HL-60/S4 treated with retinoic acid at 250 ng/mL for 4 days and 3 days (cell line): Measurements from ENCODE around the gene PFN4.
"Not testable (repeated sequence)": the region's sequence is repeated elsewhere in the genome, so short reads cannot be mapped to it uniquely, and the experiment has no call there.

Experiments used
- in situ Hi-C: fragments of 300-500 bp; cut with MboI; formaldehyde crosslinking; loops from 2 replicates; pipeline ENCODE4 v1.7.0; 2022; ENCODE audit warnings: low sequenced_read_pairs

Gene PFN4

DNA sequence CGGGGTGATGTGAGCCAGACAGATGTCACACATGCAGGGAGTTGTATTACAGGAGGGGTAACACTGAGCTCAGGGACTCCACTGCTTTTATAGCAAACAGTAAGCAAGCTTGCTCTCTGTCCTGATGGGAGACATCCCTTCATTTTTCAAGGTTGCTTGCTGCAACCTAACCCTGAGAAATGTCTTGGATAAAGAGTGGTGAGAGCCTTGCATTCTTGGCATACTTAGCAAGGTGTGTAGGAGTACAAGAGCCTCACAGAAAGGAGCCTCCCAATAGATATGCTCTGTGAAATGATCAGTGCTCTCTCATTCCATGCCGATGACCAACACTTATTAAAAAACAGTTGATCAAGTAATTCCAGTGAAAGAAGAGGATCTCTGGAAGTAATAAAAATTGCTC lies 8.1 kb downstream of the PFN4 start:
- in situ Hi-C loops: no loop called here

DNA sequence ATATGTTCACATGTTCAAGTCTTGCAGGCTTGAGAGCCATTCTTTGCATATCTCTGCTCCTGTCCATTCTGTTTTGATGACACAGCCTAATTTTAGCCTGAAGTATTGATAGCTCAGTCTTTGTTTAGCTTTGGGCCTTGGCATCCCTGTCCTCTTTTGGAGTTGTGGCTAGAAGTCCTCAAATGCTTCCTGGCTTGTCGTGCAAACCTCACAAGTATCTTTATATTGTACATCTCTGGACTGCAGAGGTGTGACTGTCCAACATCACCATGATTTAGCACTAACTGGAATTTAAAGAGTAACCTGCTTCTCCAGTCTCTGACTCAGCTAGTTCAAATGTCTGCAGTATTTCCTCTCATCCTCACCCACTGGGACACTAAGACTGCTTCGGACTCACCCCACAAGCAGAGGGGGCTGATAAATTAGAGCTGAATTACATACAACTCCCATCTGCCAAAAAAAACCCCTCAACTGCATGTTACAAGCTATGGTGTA lies 11.7 kb downstream of the PFN4 start:
- in situ Hi-C loops: no loop called here

DNA sequence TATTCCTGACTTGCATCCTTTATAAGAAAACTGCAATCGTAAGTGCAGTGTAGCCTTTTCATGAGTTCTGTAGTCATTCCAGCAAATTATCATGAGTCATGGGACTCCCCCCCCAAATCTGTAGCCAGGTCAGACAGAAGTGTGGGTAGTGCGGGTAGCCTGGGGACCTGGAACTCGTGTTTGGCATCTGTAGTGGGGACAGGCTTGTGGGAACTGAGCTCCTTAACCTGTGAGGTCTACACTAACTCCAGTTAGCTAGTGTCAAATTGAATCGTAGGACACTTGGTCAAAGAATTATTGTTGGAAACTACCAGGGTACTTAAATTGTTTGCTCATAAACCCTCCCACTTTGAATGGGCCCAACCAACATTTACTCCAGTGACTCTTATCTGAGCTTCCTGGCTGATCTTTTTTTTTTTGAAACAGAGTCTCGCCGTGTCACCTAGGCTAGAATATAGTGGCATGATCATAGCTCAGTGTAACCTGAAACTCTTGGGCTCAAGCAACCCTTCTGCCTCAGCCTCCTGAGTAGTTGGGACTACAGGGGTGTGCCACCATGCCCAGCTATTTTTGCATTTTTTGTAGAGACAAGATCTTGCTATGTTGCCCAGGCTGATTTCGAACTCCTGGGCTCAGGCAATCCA lies 12.4 kb downstream of the PFN4 start:
- in situ Hi-C loops: no loop called here

DNA sequence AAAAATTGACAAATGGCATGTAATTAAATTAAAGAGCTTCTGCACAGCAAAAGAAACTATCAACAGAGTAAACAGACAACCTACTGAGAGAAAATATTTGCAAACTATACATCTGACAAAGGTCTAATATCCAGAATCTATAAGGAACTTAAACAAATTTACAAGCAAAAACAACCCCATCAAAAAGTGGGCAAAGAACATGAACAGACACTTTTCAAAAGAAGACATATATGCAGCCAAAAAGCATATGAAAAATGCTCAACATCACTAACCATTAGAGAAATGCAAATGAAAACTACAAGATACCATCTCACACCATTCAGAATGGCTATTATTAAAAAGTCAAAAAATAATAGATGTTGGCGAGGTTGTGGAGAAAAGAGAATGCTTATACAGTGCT lies 13.7 kb downstream of the PFN4 start:
- in situ Hi-C loops: not testable (repeated sequence)

DNA sequence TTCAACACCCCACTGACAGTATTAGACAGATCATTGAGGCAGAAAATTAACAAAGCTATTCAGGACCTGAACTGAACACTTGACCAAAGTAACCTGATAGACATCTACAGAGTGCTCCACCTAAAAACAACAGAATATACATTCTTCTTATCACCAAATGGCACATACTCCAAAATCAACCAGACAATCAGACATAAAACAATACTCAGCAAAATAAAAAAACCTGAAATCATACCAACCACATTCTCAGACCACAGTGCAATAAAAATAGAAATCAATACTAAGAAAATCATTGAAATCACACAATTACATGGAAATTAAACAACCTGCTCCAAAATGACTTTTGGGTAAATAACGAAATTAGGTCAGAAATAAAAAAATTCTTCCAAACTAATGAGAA lies 15.8 kb downstream of the PFN4 start:
- in situ Hi-C loops: no loop called here

DNA sequence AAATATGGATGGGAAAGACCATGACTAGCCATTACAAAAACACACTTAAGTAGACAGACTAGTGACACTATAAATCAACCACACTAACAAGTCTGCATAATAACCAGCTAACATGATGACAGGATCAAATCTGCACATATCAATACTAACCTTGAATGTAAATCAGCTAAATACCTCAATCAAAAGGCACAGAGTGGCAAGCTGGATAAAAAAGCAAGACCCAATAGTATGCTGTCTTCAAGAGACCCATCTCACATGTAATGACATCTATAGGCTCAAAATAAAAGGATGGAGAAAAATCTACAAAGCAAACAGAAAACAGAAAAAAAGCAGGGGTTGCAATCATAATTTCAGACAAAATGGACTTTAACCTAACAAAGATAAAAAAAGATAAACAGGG lies 16.3 kb downstream of the PFN4 start:
- in situ Hi-C loops: no loop called here

DNA sequence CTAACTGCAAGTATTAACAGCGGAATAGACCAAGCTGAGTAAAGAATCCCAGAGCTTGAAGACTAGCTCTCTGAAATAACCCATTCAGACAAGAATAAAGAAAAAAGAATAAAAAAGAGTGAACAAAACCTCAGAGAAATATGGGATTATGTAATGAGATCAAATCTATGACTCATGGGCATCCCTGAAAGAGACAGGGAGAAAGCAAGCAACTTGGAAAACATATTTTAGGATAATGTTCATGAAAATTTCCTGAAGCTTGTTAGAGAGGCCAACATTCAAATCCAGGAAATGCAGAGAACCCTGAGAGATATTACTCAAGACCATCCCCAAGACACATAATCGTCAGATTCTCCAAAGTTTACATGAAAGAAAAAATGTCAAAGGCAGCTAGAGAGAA lies 17.3 kb downstream of the PFN4 start:
- in situ Hi-C loops: no loop called here

- in situ Hi-C loops: no loop called here
These were observed 18.2 kb downstream of the PFN4 start for GRCh38 chr2:24104906-24105305.

DNA sequence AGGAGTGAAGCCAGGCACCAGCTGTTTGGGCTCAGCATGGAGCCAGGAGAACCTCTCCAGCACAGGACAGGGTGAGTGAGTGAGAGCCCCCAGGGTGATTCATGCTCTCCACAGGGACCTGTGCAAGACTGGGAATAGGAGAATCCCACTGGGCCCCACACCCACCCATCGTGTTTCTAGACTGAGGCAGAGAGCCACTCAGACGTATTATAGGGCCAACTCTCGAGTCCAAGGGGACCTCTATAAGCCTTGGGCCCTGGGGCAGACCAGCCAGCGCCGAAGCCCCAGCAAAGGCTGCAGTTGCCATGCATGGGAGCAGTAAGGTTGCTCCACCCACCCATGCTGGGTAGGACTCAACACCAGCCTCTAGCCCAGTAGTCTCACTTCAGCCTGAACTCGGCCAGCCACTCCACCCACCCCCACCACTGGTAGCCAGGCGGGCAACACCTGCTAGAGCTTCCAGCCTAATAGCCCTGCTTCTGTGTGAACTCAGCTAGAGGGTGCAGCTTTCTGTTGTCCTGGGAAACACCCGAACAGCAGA lies 19.0 kb downstream of the PFN4 start:
- in situ Hi-C loops: no loop called here

DNA sequence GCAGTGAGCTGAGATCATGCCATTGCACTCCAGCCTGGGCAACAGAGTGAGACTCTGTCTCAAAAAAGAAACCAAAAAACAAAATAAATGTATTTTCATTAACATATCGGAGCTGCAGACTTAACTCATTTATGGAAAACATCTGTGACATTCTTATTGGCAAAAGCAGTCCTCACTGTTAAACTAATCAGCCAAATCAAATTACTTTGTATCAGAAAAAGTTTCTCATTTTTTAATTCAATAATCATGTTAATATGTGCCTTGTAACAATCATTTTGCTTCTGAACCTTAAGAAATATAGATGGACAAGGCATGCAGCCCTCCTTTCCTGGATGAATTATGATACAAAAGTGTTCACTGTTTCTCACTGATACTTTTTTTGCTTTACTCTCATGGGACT lies 20.5 kb downstream of the PFN4 start:
- in situ Hi-C loops: no loop called here

DNA sequence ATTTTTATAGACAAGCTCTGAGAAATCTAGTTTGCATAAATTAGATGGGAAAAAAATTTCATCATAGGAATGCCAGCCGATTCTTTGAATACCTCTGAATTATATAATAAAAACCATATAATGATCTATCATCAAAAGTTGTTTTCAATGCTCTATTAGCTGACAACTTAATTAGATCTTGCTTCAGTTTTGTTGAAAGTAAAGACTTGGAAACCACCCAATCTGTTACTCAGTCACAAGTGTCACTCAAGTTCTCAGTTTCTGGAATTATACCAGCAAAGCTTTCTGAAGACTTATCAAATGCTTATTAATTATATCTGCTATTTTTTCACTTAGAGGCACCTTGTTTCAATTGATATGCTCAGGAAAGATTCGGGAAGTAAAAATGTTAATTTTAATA lies 21.1 kb downstream of the PFN4 start:
- in situ Hi-C loops: no loop called here

- in situ Hi-C loops: not testable (repeated sequence)
These were observed 22.4 kb downstream of the PFN4 start for GRCh38 chr2:24100732-24101131.

- in situ Hi-C loops: not testable (repeated sequence)
These were observed 27.9 kb downstream of the PFN4 start for GRCh38 chr2:24095171-24095677.

GRCh38 chr2:24093270-24093669 lies 29.9 kb downstream of the PFN4 start:
- in situ Hi-C loops: not testable (repeated sequence)

DNA sequence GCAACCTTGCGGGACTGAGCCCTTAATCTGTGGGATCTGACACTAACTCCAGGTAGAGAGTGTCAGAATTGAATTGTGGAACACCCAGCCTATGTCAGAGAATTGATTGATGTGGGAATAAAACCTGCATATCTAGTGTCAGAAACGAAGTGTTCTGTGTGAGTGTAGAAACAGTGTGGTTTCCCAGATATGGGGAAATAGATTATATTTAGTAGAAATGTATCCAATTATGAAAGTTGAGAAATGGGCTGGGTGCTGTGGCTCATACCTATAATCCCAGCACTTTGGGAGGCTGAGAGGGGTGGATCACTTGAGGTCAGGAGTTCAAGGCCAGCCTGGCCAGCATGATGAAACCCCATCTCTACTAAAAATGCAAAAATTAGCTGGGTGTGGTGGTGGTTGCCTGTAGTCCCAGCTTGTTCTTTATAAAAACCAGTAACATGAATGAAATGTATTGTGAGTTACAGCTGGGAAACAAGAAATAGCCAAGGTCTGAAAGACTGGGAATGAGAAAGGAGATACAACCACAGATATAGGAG lies 34.2 kb downstream of the PFN4 start:
- in situ Hi-C loops: no loop called here

- in situ Hi-C loops: no loop called here
These were observed 36.1 kb downstream of the PFN4 start for GRCh38 chr2:24087032-24087431.

DNA sequence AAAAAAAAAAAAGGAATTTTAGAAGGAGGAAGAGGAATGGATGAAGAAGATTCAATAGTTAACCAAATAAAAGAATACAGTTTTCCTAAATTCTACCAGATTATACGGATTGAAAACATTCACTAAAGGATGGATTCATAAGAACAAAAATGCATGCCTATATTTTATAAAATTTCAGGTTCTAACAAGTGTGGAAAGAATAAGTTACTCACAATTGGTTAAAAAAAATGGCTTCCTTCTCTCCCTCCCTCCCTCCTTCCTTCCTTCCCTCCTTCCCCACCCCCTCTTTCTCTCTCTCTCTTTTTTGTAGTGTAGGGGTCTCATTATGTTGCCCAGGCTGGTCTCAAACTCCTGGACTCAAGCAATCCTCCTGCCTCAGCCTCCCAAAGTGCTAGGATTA lies 36.9 kb downstream of the PFN4 start:
- in situ Hi-C loops: no loop called here

GRCh38 chr2:24085200-24085489 lies 38.0 kb downstream of the PFN4 start:
- in situ Hi-C loops: no loop called here

DNA sequence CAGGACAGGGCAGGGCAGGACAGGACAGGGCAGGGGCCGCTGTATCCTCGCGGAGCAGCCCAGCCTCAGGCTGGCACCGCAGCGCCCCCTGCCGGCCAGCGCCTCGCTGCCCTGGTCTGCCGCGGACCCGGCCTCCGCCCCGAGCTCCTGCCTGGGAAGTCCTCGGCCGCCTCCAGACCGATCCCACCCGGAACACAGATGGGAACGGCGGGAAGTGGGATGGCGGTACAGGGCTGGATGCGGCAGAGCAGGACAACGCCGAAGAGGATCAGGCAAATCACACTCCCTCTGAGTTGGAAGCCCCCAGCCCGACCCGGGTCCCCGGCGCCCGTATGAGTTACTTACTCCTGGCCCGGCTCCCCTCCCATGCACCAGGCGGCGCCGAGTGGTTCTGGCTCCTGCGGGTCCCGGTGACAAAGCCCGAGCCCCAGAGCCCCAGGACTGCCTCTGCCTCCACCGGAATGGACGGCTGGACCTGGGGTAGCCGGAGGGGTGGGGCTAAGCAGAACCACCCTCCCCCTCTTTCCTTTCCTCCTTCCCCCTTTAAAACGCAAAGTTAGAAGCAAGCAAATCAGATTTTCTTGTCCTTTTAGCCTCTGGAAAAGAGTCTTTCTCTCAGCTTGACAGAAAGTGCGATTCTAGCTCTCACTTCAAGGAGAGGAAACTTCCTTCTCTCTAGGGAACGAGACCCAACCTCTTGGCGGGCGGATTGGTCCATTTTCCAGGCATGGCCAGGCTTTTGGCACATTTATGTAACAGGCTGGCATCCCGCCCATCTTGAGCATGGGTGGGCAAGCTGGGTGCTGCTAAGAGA lies 38.5 kb downstream of the PFN4 start, which contains the start of gene TP53I3:
TSS of gene TP53I3 (minus strand) at position 449 of the 814 bp plus-strand sequence. CDS start 508 bp downstream, outside the sequence.
- in situ Hi-C loops: no loop called here

DNA sequence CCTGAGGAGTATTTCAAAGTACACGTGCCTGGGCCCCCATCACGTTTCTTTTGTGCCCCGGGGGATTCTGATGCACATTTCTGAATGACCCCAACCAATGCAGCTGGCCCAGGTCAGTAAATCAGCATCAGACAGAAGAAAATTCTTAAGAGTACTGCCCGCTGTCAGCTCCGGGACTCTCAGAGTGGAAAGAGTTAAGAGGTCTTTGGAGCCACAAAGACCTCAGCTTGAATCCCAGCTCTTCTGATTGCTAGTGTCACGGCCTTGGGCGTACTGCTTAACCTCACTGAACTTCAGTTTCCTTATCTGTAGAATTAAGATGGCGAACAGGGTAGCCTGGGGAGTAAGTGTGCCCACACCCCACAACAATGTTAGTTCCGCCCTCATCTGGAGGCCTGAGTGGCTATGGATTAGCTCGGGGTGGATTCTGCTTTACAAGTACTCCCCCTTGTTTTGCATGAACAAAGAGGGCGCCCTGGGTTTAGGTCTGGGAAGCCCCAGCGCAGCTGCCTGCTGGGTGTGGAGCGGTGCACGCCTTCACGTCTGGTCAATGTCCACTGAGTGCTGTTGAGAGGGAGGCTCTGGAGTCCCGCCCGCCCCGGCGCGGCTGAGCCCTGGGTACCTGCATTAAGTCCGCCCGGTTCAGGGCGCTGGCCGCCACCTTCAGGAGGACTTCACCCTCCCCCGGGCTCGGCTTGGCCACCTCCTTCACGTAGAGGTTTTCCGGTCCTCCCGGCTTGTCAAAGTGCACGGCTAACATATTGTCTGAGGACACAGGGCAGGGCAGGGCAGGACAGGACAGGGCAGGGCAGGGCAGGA lies 39.4 kb downstream of the PFN4 start:
- in situ Hi-C loops: no loop called here
